NCI-H1436 (cell line): ENCODE data around the gene GGA1.

Experiments
- DNase-seq: peaks from one replicate; lab custom pipeline; 2025; lab: John Stamatoyannopoulos, UW

Gene GGA1

GRCh38 chr22:37630839-37631435, 22.3 kb downstream of the GGA1 start:
- no peak for DNase-seq

- no peak for DNase-seq
These were observed 23.0 kb downstream of the GGA1 start for GRCh38 chr22:37631448-37632173.

- DNase-seq: no peak
These were observed 23.8 kb downstream of the GGA1 start for GRCh38 chr22:37632174-37633088.

GRCh38 chr22:37633089-37633624, 24.5 kb downstream of the GGA1 start:
- DNase-seq: no peak

- DNase-seq: no peak
These were observed 25.2 kb downstream of the GGA1 start for GRCh38 chr22:37633625-37634416.

GRCh38 chr22:37634417-37634924, 25.8 kb downstream of the GGA1 start:
- no peak for DNase-seq

DNA sequence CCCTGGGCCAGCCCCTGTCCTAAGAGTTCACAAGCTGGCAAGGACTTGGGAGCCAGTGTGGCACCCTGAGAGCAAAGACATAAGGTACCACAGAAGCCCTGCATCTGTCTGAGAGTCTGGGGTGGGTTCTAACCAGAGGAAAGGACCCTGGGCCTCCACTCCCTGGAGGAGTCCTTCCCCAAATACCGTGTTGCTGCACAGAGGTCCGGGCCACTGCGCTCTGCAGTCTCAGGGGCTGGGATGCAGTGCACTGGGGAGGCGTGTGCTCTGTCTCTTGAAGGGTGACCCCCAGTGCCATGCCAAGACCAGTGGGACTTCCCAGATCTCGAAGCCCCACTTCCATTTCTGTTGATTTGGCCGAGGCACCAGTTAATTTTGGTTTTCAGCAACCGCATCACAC, 26.5 kb downstream of the GGA1 start:
- no peak for DNase-seq

DNA sequence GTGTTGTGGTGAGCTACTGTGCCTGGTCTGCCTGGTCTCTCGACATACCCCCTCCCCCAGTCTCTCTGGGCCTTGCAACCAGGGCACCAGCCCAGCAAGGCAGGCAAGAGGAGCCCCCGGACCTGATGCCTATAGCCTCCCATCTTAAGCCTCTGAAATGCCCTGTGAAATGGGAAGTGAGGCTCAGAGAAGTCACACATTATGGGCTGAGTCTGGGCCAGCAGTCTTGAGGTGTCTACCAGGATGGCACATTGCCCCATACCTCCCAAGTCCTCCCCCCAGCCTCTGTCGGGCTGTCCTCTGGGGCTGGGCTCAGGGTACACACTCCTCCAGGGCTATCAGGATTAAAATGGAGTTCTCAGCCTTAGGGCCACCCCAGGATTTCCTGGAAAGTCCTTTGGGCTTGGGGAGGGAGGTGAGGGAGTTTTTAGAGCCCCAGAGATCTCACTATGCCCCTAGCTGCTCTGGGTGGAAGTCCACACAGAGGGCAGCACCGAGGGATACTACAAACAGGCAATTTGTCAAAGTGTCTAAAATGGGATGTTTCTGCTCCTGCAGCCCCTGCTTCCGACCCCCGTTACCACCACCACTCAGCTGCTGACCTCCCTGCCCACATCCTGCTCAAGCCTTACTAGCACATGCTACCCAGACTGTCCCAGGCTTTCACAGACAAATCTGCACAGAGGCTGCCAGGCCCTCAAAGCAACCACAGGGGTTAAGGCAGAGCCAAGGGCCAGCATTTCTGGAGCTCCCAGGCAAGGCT, 27.7 kb downstream of the GGA1 start:
- DNase-seq: no peak

DNA sequence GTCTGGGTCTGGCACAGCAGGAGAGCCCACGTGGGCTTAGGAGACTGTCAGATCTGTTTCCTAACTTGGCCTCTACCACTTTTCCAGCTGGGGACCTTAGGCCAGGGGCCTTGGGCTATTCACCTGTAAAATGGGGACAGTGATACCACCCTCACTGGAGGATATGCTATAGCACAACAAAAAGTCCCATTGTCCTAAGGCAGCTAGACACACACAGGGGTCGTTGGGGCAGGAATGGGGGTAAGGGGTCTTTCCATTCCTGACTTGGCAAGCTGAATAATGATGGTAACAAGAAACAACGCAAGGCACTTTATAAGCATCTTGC, 28.3 kb downstream of the GGA1 start:
- DNase-seq: no peak

GRCh38 chr22:37638391-37639069, 29.9 kb downstream of the GGA1 start:
- DNase-seq: no peak

DNA sequence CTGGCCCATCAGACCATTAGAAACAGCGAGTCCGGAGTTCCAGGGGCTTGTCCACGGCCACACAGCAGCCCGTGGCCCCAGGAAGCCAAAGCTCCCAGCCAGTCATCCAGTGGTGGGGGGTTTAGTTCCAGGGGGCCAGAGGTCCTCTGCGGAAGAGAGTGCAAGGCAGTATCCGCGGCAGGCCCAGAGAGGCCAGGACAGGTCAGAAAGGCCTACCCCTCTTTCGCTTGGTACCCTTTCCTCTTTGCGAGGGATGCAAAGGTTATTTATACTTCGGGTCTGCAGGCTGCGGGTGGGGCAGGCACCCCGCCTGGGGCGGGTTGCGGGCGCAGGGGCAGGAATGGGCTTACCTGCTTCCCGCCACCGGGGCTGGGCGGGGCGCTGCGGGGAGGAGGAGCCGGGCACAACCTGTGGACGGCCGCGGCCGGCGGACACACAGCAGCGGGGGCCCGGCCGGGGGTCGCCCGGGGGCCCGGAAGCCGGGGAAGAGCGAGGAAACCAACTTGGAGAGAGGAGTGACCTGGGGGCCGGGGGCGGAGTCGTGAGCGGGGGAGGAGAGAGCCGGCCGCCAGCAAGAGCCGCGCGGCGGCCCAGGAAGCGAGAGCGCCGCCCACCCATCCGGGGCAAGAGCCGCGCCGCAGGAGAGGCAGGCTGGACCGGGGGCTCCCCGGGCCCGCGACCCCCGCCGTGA, 30.6 kb downstream of the GGA1 start, which contains the start of gene SH3BP1:
Gene SH3BP1 (plus strand): TSS at position 600 of the 691 bp plus-strand sequence. CDS start 119 bp downstream, outside the sequence.
- peak; percentile 20 for DNase-seq

DNA sequence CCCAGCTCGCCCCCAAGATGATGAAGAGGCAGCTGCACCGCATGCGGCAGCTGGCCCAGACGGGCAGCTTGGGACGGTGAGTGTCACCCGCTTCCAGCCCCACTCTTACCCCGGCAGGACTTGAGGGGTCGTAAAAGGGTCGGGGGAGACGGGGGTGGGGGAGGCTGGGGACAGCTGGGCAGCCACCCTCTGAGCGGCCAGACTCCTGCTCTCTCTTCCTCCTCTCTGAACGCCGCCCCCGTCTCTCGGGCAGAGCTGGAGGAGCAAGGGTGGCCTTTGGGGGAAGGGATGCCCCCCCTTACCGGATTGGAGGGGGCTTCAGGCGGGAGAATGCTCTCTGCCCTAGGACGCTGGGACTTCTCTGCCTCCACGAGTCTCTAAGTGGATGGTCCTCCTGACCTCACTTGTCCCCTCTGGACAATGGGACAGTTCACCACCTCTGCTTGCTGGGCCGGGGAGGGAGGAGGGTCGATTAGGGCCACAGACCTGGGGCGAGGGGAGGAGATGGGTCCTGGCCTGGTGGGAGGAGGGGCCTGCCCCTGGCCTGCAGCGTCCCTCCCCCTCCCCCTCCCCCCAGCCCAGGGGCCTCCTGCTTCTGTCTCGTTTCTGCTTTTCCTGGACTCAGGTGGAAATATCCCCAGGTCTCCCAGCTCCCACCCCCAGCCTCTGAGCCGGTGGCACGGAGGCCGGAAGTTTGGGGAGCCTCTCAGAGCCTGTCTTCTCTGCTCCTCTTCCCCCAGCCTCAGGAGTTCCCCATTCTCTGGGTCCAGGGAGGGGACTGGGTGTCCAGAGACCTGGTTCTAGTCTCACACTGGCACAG, 31.3 kb downstream of the GGA1 start:
- DNase-seq: no peak

- DNase-seq: no peak
These were observed 32.2 kb downstream of the GGA1 start for GRCh38 chr22:37640591-37641560.

DNA sequence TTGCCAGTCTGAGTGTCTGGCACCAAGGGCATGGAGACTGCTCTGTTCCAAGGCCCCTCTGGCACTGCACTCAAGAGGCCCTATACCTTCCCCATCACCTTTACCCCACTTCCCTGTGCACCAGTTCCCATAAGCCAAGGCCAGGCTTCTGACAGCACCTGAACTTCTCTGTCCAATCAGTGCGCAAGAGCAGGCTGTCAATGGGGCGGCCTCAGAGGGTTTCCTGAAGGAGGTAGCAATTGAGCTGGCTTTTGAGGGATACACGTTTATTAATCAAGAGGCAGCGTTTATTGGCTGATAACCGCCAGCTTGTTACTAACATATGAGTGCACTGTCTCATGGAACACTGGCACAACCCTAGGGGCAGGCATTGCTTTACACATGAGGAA, 32.9 kb downstream of the GGA1 start:
- no peak for DNase-seq

- DNase-seq: peak; percentile 71
These were observed 34.7 kb downstream of the GGA1 start for GRCh38 chr22:37643225-37643847.

- no peak for DNase-seq
These were observed 38.7 kb downstream of the GGA1 start for GRCh38 chr22:37647317-37647716.

- DNase-seq: no peak
These were observed 39.3 kb downstream of the GGA1 start for GRCh38 chr22:37647928-37648327.
